ENCODE results near the gene TTLL6.

The TTLL6 gene

DNA sequence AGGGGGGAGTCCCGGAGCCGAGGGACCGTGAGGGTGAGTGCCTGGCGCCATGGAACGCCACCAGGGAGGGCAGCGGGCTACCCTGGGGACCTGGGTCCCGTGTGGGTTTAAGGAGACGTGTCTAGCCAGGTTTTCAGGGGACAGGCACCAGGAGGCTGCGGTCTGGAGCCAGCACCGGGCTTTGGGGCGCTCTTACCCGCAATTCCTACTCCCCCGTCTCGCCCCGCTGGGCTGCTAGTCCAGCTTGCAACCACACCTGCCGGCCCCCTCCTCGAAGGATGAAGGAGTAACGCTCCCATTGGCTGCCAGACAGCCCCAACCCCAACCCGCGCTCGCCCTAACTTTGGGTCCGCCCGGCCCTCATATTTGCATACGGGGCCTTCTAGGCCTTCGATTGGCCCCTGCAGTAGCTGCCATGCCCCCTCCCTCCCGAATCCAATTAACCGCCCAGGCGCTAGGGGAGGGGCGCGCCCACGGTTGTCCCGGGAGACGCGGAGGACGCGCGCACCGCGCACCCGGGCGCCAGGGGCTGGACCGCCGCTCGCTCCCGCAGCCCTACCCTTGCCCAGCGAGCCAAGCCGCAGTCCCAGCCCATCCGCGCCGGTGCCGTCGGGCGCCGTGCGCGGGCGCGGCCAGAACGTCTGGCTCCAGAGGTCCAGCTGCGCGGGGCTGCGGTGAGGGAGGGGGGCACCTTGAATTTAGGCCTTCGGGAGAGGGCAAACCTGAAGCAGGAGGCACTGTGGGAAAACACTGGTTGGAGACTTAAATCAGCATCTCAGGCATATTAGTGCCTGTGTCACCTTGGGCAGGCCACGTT is at the start of gene TTLL6 (continued):
- TF ChIP-seq, protein P1, sequence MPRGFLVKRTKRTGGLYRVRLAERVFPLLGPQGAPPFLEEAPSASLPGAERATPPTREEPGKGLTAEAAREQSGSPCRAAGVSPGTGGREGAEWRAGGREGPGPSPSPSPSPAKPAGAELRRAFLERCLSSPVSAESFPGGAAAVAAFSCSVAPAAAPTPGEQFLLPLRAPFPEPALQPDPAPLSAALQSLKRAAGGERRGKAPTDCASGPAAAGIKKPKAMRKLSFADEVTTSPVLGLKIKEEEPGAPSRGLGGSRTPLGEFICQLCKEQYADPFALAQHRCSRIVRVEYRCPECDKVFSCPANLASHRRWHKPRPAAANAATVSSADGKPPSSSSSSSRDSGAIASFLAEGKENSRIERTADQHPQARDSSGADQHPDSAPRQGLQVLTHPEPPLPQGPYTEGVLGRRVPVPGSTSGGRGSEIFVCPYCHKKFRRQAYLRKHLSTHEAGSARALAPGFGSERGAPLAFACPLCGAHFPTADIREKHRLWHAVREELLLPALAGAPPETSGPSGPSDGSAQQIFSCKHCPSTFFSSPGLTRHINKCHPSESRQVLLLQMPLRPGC (tag by site-specific recombination; IDR thresholded peaks at IDR 0.05), result no peak
- no peak for TF ChIP-seq GFI1B (tag by site-specific recombination; IDR thresholded peaks at IDR 0.05)
- no peak for TF ChIP-seq ZNF202 (tag by site-specific recombination; IDR thresholded peaks at IDR 0.05; ENCODE audit: borderline replicate concordance)
- TF ChIP-seq, protein P2, sequence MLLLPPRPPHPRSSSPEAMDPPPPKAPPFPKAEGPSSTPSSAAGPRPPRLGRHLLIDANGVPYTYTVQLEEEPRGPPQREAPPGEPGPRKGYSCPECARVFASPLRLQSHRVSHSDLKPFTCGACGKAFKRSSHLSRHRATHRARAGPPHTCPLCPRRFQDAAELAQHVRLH (tag by site-specific recombination; IDR thresholded peaks at IDR 0.05), result no peak
- TF ChIP-seq, protein P3, sequence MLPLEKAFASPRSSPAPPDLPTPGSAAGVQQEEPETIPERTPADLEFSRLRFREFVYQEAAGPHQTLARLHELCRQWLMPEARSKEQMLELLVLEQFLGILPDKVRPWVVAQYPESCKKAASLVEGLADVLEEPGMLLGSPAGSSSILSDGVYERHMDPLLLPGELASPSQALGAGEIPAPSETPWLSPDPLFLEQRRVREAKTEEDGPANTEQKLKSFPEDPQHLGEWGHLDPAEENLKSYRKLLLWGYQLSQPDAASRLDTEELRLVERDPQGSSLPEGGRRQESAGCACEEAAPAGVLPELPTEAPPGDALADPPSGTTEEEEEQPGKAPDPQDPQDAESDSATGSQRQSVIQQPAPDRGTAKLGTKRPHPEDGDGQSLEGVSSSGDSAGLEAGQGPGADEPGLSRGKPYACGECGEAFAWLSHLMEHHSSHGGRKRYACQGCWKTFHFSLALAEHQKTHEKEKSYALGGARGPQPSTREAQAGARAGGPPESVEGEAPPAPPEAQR (tag by site-specific recombination; IDR thresholded peaks at IDR 0.05), result no peak
- TF ChIP-seq KLF7 (tag by site-specific recombination; IDR thresholded peaks at IDR 0.05; ENCODE audit: borderline replicate concordance), result 0 out of 2 replicates have a peak, but pooled peaks have one; percentile 2
- TF ChIP-seq, protein P4, sequence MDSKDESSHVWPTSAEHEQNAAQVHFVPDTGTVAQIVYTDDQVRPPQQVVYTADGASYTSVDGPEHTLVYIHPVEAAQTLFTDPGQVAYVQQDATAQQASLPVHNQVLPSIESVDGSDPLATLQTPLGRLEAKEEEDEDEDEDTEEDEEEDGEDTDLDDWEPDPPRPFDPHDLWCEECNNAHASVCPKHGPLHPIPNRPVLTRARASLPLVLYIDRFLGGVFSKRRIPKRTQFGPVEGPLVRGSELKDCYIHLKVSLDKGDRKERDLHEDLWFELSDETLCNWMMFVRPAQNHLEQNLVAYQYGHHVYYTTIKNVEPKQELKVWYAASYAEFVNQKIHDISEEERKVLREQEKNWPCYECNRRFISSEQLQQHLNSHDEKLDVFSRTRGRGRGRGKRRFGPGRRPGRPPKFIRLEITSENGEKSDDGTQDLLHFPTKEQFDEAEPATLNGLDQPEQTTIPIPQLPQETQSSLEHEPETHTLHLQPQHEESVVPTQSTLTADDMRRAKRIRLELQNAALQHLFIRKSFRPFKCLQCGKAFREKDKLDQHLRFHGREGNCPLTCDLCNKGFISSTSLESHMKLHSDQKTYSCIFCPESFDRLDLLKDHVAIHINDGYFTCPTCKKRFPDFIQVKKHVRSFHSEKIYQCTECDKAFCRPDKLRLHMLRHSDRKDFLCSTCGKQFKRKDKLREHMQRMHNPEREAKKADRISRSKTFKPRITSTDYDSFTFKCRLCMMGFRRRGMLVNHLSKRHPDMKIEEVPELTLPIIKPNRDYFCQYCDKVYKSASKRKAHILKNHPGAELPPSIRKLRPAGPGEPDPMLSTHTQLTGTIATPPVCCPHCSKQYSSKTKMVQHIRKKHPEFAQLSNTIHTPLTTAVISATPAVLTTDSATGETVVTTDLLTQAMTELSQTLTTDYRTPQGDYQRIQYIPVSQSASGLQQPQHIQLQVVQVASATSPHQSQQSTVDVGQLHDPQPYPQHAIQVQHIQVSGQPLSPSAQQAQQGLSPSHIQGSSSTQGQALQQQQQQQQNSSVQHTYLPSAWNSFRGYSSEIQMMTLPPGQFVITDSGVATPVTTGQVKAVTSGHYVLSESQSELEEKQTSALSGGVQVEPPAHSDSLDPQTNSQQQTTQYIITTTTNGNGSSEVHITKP (tag by site-specific recombination; IDR thresholded peaks at IDR 0.05), result peak; percentile 98
- TF ChIP-seq SETDB1 (IDR thresholded peaks at IDR 0.05; ENCODE audit: insufficient read length, low read length), result no peak
- TF ChIP-seq KLF9 (tag by site-specific recombination; IDR thresholded peaks at IDR 0.05; ENCODE audit: low read depth), result no peak
- TF ChIP-seq ZNF335 (tag by site-specific recombination; conservative IDR thresholded peaks at IDR 0.05), result peak; percentile 78
- no peak for TF ChIP-seq ZNF785 (tag by site-specific recombination; IDR thresholded peaks at IDR 0.05)
- TF ChIP-seq TCF7L2 (IDR thresholded peaks at IDR 0.05; ENCODE audit: borderline replicate concordance, low read depth, low read length), result no peak
- TF ChIP-seq, protein P5, sequence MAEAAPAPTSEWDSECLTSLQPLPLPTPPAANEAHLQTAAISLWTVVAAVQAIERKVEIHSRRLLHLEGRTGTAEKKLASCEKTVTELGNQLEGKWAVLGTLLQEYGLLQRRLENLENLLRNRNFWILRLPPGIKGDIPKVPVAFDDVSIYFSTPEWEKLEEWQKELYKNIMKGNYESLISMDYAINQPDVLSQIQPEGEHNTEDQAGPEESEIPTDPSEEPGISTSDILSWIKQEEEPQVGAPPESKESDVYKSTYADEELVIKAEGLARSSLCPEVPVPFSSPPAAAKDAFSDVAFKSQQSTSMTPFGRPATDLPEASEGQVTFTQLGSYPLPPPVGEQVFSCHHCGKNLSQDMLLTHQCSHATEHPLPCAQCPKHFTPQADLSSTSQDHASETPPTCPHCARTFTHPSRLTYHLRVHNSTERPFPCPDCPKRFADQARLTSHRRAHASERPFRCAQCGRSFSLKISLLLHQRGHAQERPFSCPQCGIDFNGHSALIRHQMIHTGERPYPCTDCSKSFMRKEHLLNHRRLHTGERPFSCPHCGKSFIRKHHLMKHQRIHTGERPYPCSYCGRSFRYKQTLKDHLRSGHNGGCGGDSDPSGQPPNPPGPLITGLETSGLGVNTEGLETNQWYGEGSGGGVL (tag by site-specific recombination; IDR thresholded peaks at IDR 0.05), result peak; percentile 19; the same call in 1 of the 2 replicates
- TF ChIP-seq, protein P6, sequence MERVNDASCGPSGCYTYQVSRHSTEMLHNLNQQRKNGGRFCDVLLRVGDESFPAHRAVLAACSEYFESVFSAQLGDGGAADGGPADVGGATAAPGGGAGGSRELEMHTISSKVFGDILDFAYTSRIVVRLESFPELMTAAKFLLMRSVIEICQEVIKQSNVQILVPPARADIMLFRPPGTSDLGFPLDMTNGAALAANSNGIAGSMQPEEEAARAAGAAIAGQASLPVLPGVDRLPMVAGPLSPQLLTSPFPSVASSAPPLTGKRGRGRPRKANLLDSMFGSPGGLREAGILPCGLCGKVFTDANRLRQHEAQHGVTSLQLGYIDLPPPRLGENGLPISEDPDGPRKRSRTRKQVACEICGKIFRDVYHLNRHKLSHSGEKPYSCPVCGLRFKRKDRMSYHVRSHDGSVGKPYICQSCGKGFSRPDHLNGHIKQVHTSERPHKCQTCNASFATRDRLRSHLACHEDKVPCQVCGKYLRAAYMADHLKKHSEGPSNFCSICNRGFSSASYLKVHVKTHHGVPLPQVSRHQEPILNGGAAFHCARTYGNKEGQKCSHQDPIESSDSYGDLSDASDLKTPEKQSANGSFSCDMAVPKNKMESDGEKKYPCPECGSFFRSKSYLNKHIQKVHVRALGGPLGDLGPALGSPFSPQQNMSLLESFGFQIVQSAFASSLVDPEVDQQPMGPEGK (tag by site-specific recombination; IDR thresholded peaks at IDR 0.05), result peak; percentile 95
- TF ChIP-seq ZNF768 (tag by site-specific recombination; IDR thresholded peaks at IDR 0.05), result no peak
- TF ChIP-seq ZNF561 (tag by site-specific recombination; IDR thresholded peaks at IDR 0.05; ENCODE audit: borderline replicate concordance), result peak; percentile 74
- TF ChIP-seq ZNF184 (tag by site-specific recombination; IDR thresholded peaks at IDR 0.05), result no peak; the same call in 1 of the 2 replicates
- TF ChIP-seq ZBTB20 (tag by site-specific recombination; IDR thresholded peaks at IDR 0.05), result 0 out of 2 replicates have a peak, but pooled peaks have one; percentile 42
- no peak for TF ChIP-seq OVOL3 (tag by site-specific recombination; IDR thresholded peaks at IDR 0.05)
- TF ChIP-seq KLF10 (tag by site-specific recombination; IDR thresholded peaks at IDR 0.05), result peak; percentile 81
- 0 out of 2 replicates have a peak, but pooled peaks have one; percentile 15 for TF ChIP-seq IKZF3 (tag by site-specific recombination; IDR thresholded peaks at IDR 0.05)
- TF ChIP-seq, protein P7, sequence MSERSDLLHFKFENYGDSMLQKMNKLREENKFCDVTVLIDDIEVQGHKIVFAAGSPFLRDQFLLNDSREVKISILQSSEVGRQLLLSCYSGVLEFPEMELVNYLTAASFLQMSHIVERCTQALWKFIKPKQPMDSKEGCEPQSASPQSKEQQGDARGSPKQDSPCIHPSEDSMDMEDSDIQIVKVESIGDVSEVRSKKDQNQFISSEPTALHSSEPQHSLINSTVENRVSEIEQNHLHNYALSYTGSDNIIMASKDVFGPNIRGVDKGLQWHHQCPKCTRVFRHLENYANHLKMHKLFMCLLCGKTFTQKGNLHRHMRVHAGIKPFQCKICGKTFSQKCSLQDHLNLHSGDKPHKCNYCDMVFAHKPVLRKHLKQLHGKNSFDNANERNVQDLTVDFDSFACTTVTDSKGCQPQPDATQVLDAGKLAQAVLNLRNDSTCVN (tag by site-specific recombination; optimal IDR thresholded peaks at IDR 0.05), result peak; percentile 94
- TF ChIP-seq, protein P8, sequence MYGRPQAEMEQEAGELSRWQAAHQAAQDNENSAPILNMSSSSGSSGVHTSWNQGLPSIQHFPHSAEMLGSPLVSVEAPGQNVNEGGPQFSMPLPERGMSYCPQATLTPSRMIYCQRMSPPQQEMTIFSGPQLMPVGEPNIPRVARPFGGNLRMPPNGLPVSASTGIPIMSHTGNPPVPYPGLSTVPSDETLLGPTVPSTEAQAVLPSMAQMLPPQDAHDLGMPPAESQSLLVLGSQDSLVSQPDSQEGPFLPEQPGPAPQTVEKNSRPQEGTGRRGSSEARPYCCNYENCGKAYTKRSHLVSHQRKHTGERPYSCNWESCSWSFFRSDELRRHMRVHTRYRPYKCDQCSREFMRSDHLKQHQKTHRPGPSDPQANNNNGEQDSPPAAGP (tag by site-specific recombination; IDR thresholded peaks at IDR 0.05), result peak; percentile 50

Measured in HEK293 (cell line).